HG03103 (cell line): ENCODE measurements around the gene PCDHA12.
"Not testable (repeated sequence)": the region's sequence is repeated elsewhere in the genome, so short reads cannot be mapped to it uniquely, and the experiment has no call there.

ENCODE experiments used
- ATAC-seq: cut with Tn5 transposase; IDR thresholded peaks from one replicate; pipeline ENCODE4 v1.9.1; 2021; ENCODE audit warnings: low read depth; ENCODE audit not compliant: unreplicated experiment

PCDHA12 gene

GRCh38 chr5:140855772-140856674 is 19.1 kb upstream of the PCDHA12 start, which contains the start of gene PCDHA10:
PCDHA10 (plus strand) TSS chr5:140855897; CDS start chr5:140856049, 152 bp downstream.
- ATAC-seq, result no peak

- ATAC-seq, result no peak
Observed at GRCh38 chr5:140857177-140857986, 17.7 kb upstream of the PCDHA12 start.

GRCh38 chr5:140857987-140858240 is 17.2 kb upstream of the PCDHA12 start:
- no peak for ATAC-seq

GRCh38 chr5:140862441-140863295 is 12.4 kb upstream of the PCDHA12 start:
- no peak for ATAC-seq

GRCh38 chr5:140868721-140869554 is 6.2 kb upstream of the PCDHA12 start, which contains the start of gene PCDHA11:
PCDHA11 (plus strand) TSS chr5:140868957; CDS start chr5:140869104, 147 bp downstream.
- no peak for ATAC-seq

- no peak for ATAC-seq
Observed at GRCh38 chr5:140869555-140869886, 5.6 kb upstream of the PCDHA12 start.

GRCh38 chr5:140870221-140871201 is 4.6 kb upstream of the PCDHA12 start:
- no peak for ATAC-seq

- ATAC-seq, result not testable (repeated sequence)
Observed at GRCh38 chr5:140876541-140877261, 1.6 kb downstream of the PCDHA12 start.

- no peak for ATAC-seq
Observed at GRCh38 chr5:140877262-140877581, 2.1 kb downstream of the PCDHA12 start.

- ATAC-seq, result no peak
Observed at GRCh38 chr5:140881889-140882590, 6.9 kb downstream of the PCDHA12 start, which contains the start of gene PCDHA13. PCDHA13 (plus strand) TSS chr5:140882124; CDS start chr5:140882269, 145 bp downstream.

GRCh38 chr5:140882591-140882899 is 7.4 kb downstream of the PCDHA12 start:
- ATAC-seq, result no peak

- ATAC-seq, result no peak
Observed at GRCh38 chr5:140883373-140883772, 8.3 kb downstream of the PCDHA12 start.

GRCh38 chr5:140883927-140884697 is 9.0 kb downstream of the PCDHA12 start:
- ATAC-seq, result no peak

GRCh38 chr5:140916325-140916724 is 41.2 kb downstream of the PCDHA12 start:
- ATAC-seq, result no peak

GRCh38 chr5:140923601-140924000 is 48.5 kb downstream of the PCDHA12 start:
- no peak for ATAC-seq

GRCh38 chr5:140925806-140926442 is 50.8 kb downstream of the PCDHA12 start, which contains the start of gene PCDHAC1:
PCDHAC1 (plus strand) TSS chr5:140926299; CDS start chr5:140926893, 594 bp downstream.
- no peak for ATAC-seq
